ENCODE measurements around the gene CCDC178.
"Not testable (repeated sequence)": the region's sequence is repeated elsewhere in the genome, so short reads cannot be mapped to it uniquely, and the experiment has no call there.

CCDC178 gene

GRCh38 chr18:32974421-32975162, 465.9 kb downstream of the CCDC178 start:
- no peak for DNase-seq

- DNase-seq: no peak
These were observed 472.3 kb downstream of the CCDC178 start for GRCh38 chr18:32968248-32968647.

- no peak for DNase-seq
These were observed 474.4 kb downstream of the CCDC178 start for GRCh38 chr18:32966141-32966540.

- no peak for DNase-seq
These were observed 479.0 kb downstream of the CCDC178 start for GRCh38 chr18:32961538-32961937.

- no peak for DNase-seq
These were observed 481.8 kb downstream of the CCDC178 start for GRCh38 chr18:32958746-32959145.

- no peak for DNase-seq
These were observed 483.8 kb downstream of the CCDC178 start for GRCh38 chr18:32956591-32957315.

- DNase-seq: not testable (repeated sequence)
These were observed 488.2 kb downstream of the CCDC178 start for GRCh38 chr18:32952318-32952717.

GRCh38 chr18:32937597-32937996, 502.9 kb downstream of the CCDC178 start:
- DNase-seq: no peak

- no peak for DNase-seq
These were observed 503.5 kb downstream of the CCDC178 start for GRCh38 chr18:32937066-32937465.

GRCh38 chr18:32934201-32934600, 506.3 kb downstream of the CCDC178 start:
- DNase-seq: no peak

- no peak for DNase-seq
These were observed 509.7 kb downstream of the CCDC178 start for GRCh38 chr18:32930695-32931301.

GRCh38 chr18:32929213-32929612, 511.3 kb downstream of the CCDC178 start:
- DNase-seq: no peak

- DNase-seq: no peak
These were observed 517.5 kb downstream of the CCDC178 start for GRCh38 chr18:32922951-32923430.

- DNase-seq: no peak
These were observed 519.4 kb downstream of the CCDC178 start for GRCh38 chr18:32920796-32921787.

GRCh38 chr18:32919799-32920198, 520.7 kb downstream of the CCDC178 start:
- DNase-seq: no peak

- no peak for DNase-seq
These were observed 521.8 kb downstream of the CCDC178 start for GRCh38 chr18:32918692-32919250.

- no peak for DNase-seq
These were observed 525.0 kb downstream of the CCDC178 start for GRCh38 chr18:32915516-32915915.

GRCh38 chr18:32911660-32912284, 528.7 kb downstream of the CCDC178 start:
- no peak for DNase-seq

- DNase-seq: no peak
These were observed 529.7 kb downstream of the CCDC178 start for GRCh38 chr18:32910694-32911296.

- no peak for DNase-seq
These were observed 530.5 kb downstream of the CCDC178 start for GRCh38 chr18:32909798-32910561.
